NCI-H226 (cell line): ENCODE data around the gene FAM20A.

Experiments used
- DNase-seq: peaks from one replicate; pipeline ENCODE4 v3.0.0-alpha.2; 2015

Gene FAM20A

GRCh38 chr17:68489919-68490318 is 111.2 kb downstream of the FAM20A start:
- DNase-seq = no peak
